KMS-11 (cell line): ENCODE data around the gene MMP26.

ENCODE experiments used
- H2AFZ ChIP-seq: fragments of 200-600 bp; sonication (generic); 2 replicates; pipeline ENCODE4 v1.6.1; 2016; ENCODE audit warnings: antibody characterized with exemption, mixed run types, low read depth
- H3K27ac ChIP-seq: fragments of 200-600 bp; sonication (generic); 2 replicates; pipeline ENCODE4 v1.6.1; 2016; ENCODE audit warnings: mild to moderate bottlenecking, mixed run types
- H3K27me3 ChIP-seq: fragments of 200-600 bp; sonication (generic); 2 replicates; pipeline ENCODE4 v1.6.1; 2017; ENCODE audit warnings: mild to moderate bottlenecking, low read depth, mixed run types, moderate library complexity; ENCODE audit not compliant: insufficient read depth
- H3K36me3 ChIP-seq: fragments of 200-600 bp; sonication (generic); 2 replicates; pipeline ENCODE4 v1.6.1; 2017; ENCODE audit warnings: mild to moderate bottlenecking, mixed run types; ENCODE audit not compliant: insufficient read depth
- H3K4me1 ChIP-seq: fragments of 200-600 bp; sonication (generic); 2 replicates; pipeline ENCODE4 v1.6.1; 2016; ENCODE audit warnings: mild to moderate bottlenecking, low read depth, mixed run types; ENCODE audit not compliant: poor library complexity, severe bottlenecking
- H3K4me2 ChIP-seq: fragments of 200-600 bp; sonication (generic); 2 replicates; pipeline ENCODE4 v1.7.0; 2016; ENCODE audit warnings: mild to moderate bottlenecking, mixed run types
- H3K4me3 ChIP-seq: fragments of 200-600 bp; sonication (generic); IDR thresholded peaks from 2 replicates; pipeline ENCODE4 v1.6.1; 2017; ENCODE audit warnings: low read depth, low read length, mixed read lengths; ENCODE audit not compliant: insufficient read depth
- H3K79me2 ChIP-seq: fragments of 200-600 bp; sonication (generic); 2 replicates; pipeline ENCODE4 v1.6.1; 2016; ENCODE audit warnings: low read depth, mixed run types; ENCODE audit not compliant: insufficient read depth
- H3K9ac ChIP-seq: fragments of 200-600 bp; sonication (generic); 2 replicates; pipeline ENCODE4 v1.6.1; 2016; ENCODE audit warnings: mild to moderate bottlenecking, mixed run types
- H4K20me1 ChIP-seq: fragments of 200-600 bp; sonication (generic); 2 replicates; pipeline ENCODE4 v1.6.1; 2016; ENCODE audit warnings: mild to moderate bottlenecking, mixed run types; ENCODE audit not compliant: insufficient read depth
- CTCF ChIP-seq: fragments of 200-600 bp; sonication (generic); conservative IDR thresholded peaks from 2 replicates; pipeline ENCODE4 v1.6.1; 2017; ENCODE audit warnings: low read depth, mild to moderate bottlenecking, antibody characterized with exemption, low read length, moderate library complexity, mixed read lengths

MMP26 gene

GRCh38 chr11:4695442-4695841, 9.1 kb upstream of the MMP26 start:
- TF ChIP-seq CTCF: no peak
- no peak overlapping the region for H2AFZ ChIP-seq
- peaks cover 19% of the 10 kb centered on the region for H3K4me1 ChIP-seq
- no peak overlapping the region for H3K4me3 ChIP-seq
- H3K4me2 ChIP-seq: no peak overlapping the region
- H3K36me3 ChIP-seq: no peaks in the 10 kb centered on the region
- H3K9ac ChIP-seq: no peak overlapping the region
- no peak overlapping the region for H3K27ac ChIP-seq
- no peaks in the 10 kb centered on the region for H3K79me2 ChIP-seq
- H4K20me1 ChIP-seq: no peaks in the 10 kb centered on the region
- no peaks in the 10 kb centered on the region for H3K27me3 ChIP-seq

- no peak within 1 kb of the TSS for H3K9ac ChIP-seq
- H3K4me1 ChIP-seq: peaks cover 26% of the 10 kb centered on the region
- H2AFZ ChIP-seq: no peak within 1 kb of the TSS
- no peaks in the 10 kb centered on the region for H3K36me3 ChIP-seq
- no peak within 1 kb of the TSS for H3K27ac ChIP-seq
- TF ChIP-seq CTCF: no peak
- no peaks in the 10 kb centered on the region for H3K79me2 ChIP-seq
- no peaks in the 10 kb centered on the region for H3K27me3 ChIP-seq
- H3K4me3 ChIP-seq: no peak within 1 kb of the TSS
- H4K20me1 ChIP-seq: no peaks in the 10 kb centered on the region
- H3K4me2 ChIP-seq: no peak within 1 kb of the TSS
Measured at GRCh38 chr11:4697585-4697984, 7.0 kb upstream of the MMP26 start, which contains the start of gene OR51E2. OR51E2 (minus strand) TSS chr11:4697853; CDS start chr11:4682711, 15,142 bp downstream.

DNA sequence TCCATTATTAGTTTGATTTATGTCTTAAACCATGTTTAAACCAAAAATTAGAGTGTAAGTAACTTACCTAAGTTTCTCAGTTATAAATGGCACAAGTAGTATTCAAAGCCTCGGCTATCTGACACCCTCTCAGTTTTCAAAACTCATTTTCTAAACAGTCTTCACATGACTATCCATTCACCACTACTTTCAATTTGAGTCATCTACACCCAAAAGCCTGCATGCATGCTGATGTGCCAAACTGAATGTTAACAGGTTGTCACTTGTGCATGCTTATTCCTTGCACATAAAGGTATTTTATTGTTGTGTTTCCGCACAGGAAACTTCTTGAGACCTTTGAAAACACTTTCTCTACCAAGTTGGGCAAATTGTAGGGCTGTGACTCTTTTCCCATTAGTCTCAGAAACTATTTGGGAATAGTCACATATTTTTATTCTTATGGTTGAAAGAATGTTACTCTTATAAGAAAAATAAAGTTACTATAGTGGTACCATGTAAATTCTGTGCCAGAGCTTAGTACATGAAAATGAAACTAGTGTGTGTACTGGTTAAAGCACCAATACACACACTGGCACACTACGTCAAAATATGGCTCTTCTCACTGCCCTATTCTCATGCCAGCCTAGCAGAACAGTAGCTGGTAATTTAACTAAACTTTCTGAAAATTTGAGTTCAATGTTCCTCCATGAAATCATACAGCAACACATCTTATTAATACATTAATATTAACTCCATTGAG, 4.7 kb upstream of the MMP26 start:
- H2AFZ ChIP-seq: 0 out of 2 replicates have a peak overlapping the region, but pooled peaks have one; percentile 0
- H3K27ac ChIP-seq: peak overlapping the region; percentile 12; the same call in 1 of the 2 replicates
- H3K4me1 ChIP-seq: peaks cover 26% of the 10 kb centered on the region
- no peak overlapping the region for H3K4me3 ChIP-seq
- no peaks in the 10 kb centered on the region for H3K27me3 ChIP-seq
- H3K4me2 ChIP-seq: peak overlapping the region; percentile 28
- H3K79me2 ChIP-seq: no peaks in the 10 kb centered on the region
- H4K20me1 ChIP-seq: no peaks in the 10 kb centered on the region
- TF ChIP-seq CTCF: no peak
- H3K9ac ChIP-seq: no peak overlapping the region
- H3K36me3 ChIP-seq: no peaks in the 10 kb centered on the region

GRCh38 chr11:4700436-4700820, 4.2 kb upstream of the MMP26 start:
- Histone ChIP-seq H3K4me2 (peak overlapping the region; percentile 28), H3K9ac (no peak overlapping the region), H3K79me2 (no peaks in the 10 kb centered on the region), H3K4me1 (peaks cover 26% of the 10 kb centered on the region), H2AFZ (0 out of 2 replicates have a peak overlapping the region, but pooled peaks have one; percentile 0), H3K36me3 (no peaks in the 10 kb centered on the region), H3K27ac (peak overlapping the region; percentile 12; the same call in 1 of the 2 replicates), H3K27me3 (no peaks in the 10 kb centered on the region), H3K4me3 (no peak overlapping the region), H4K20me1 (no peaks in the 10 kb centered on the region)
- no peak for TF ChIP-seq CTCF
